Heart left ventricle (tissue), 16 donors: ENCODE results near the gene IL11. TPM values are rescaled to one million over a fixed set of nuclear protein-coding genes. Genes with fewer than 3 reads are reported as not detected.
A peak's percentile ranks its signal among the peaks of the same experiment; 100 is the strongest.

Source experiments
- ATAC-seq, 4 donors: fragments of 200-7000 bp; cut with Tn5 transposase; one replicate each; pipeline ENCODE4 v1.9.1; 2020 to 2022; ENCODE audit warnings: moderate library complexity in 4 of 4, mild to moderate bottlenecking in 3 of 4, moderate number of reproducible peaks in 1 of 4
- DNase-seq, 5 donors: peaks; one replicate each; pipeline ENCODE4 v3.0.0-alpha.2; 2020
- H3K27ac ChIP-seq, 12 donors: fragments of 200-600 bp; sonication (generic) in 4 of 12; one replicate each; pipeline versions ENCODE4 v1.5.0 to v1.8.0; 2016 to 2022; ENCODE audit warnings: mild to moderate bottlenecking in 2 of 12
- H3K27me3 ChIP-seq, 9 donors: fragments of 200-600 bp; sonication (generic) in 2 of 9; one replicate each; pipeline versions ENCODE4 v1.5.1 to v1.8.0; 2016 to 2022; ENCODE audit warnings: mild to moderate bottlenecking in 3 of 9
- H3K36me3 ChIP-seq, 9 donors: fragments of 200-600 bp; sonication (generic) in 2 of 9; one replicate each; pipeline versions ENCODE4 v1.5.0 to v1.8.0; 2018 to 2022; ENCODE audit warnings: mild to moderate bottlenecking in 2 of 9
- H3K4me1 ChIP-seq, 12 donors: fragments of 200-600 bp; sonication (generic) in 4 of 12; one replicate each; pipeline versions ENCODE4 v1.5.0 to v1.8.0; 2016 to 2022; ENCODE audit warnings: mild to moderate bottlenecking in 3 of 12
- H3K4me3 ChIP-seq, 12 donors: fragments of 200-600 bp; sonication (generic) in 4 of 12; one replicate each; pipeline versions ENCODE4 v1.5.0 to v1.8.0; 2017 to 2022; ENCODE audit warnings: mild to moderate bottlenecking in 9 of 12, moderate library complexity in 4 of 12
- H3K9me3 ChIP-seq, 12 donors: fragments of 200-600 bp; sonication (generic) in 4 of 12; one replicate each; pipeline versions ENCODE4 v1.5.0 to v1.8.0; 2016 to 2022; ENCODE audit warnings: mild to moderate bottlenecking in 1 of 12
- CTCF ChIP-seq, 12 donors: fragments of 200-600 bp; sonication (generic) in 4 of 12; IDR thresholded peaks; one replicate each; pipeline versions ENCODE4 v1.5.0 to v1.8.0; 2018 to 2022; ENCODE audit warnings: antibody characterized with exemption in 12 of 12, mild to moderate bottlenecking in 5 of 12
- POLR2A ChIP-seq, 2 donors: fragments of 450-650 bp; IDR thresholded peaks; one replicate each; pipeline ENCODE4 v1.6.1; 2017; ENCODE audit warnings: antibody characterized with exemption in 2 of 2, mild to moderate bottlenecking in 2 of 2, moderate library complexity in 2 of 2
- WGBS, 4 donors: extraction: QIAGEN DNeasy Blood & Tissue Kit in 2 of 4; methylation state at CpG; one replicate each; pipeline versions ENCODE4 v1.1.5 to v1.1.7; 2013 to 2018; 5-methylcytosine and 5-hydroxymethylcytosine counted together
- intact Hi-C, 10 donors: fragments of 100-400 bp; cut with DNase I; formaldehyde crosslinking; loops; one replicate each; pipeline versions ENCODE4 v1.11.1 to v1.14.2; 2022
- polyA plus RNA-seq, 2 donors: library from polyadenylated mRNA; stranded (reverse); fragments of 200-250 nt; gene quantifications; one replicate each; pipeline ENCODE4 v1.2.3, GENCODE V29; 2013
- total RNA-seq, 9 donors: library from RNA; depleted of rRNA in 2 of 9; stranded (reverse); fragments of >200 nt in 2 of 9; fragmentation: NEBNext Ultra II Directional in 3 of 9; extraction: Animal tissue kit (Norgen Biotek cat#: 25700) in 3 of 9; gene quantifications; one replicate each; pipeline versions ENCODE4 v1.1.0 to v1.2.4, GENCODE V29; 2016 to 2023
- donor health status: ischemic (EF 13 %, LVEDD 7.1; RV severe dilation, severe dysfunction).
- donor health status: healthy with polysubstance abuse.
- donor health status: DM: no; HTN: yes; CAD: no.
- donor health status: DM: no; HTN: no; CAD: no.
- donor health status: ischemic (EF 25% LVEDD 6.9; RV normal size, moderate dysfunction).
- donor health status: ischemic (EF 25% LVEDD 5.7; RV mildly dilated, moderate dysfunction).
- donor health status: healthy.
- donor health status: DM: yes; HTN: yes; CAD: no.
- donor health status: ischemic (EF 35%, LVEDD 5.7; RV mildly dilated, moderate dysfunction).
- donor health status: nonischemic (EF 11% LVEDD 7.7; RV severe dilation, severe dysfunction).
- donor health status: DM: yes; HTN: yes; CAD: no.
- donor health status: PGD.
- donor health status: ischemic (EF 29% LVEDD 5.4; RV normal size, mild dysfunction).
- donor health status: nonischemic (EF 23%, LVEDD 6.1; RV moderate dilation, normal function).

IL11 gene
- total and polyA plus RNA-seq, 11 donors, result 0.11 to 0.43 (median 0.25) TPM; not detected in 8

- no peak overlapping the region for H3K27ac ChIP-seq
- ATAC-seq (no peak), DNase-seq (no peak)
- peaks cover 0 to 2% (median 0%) of the 10 kb centered on the region in 12 donors for H3K9me3 ChIP-seq
- peaks cover 0 to 7% (median 0%) of the 10 kb centered on the region in 12 donors for H3K4me1 ChIP-seq
- peaks cover 0 to 6% (median 0%) of the 10 kb centered on the region in 9 donors for H3K36me3 ChIP-seq
- 79 to 85% (median 81%) methylated on average over 7 to 8 of the region's 8 CpGs for WGBS, 4 donors
- intact Hi-C loops, result no loop called here
- TF ChIP-seq POLR2A (IDR thresholded peaks at IDR 0.05) (no peak), CTCF (IDR thresholded peaks at IDR 0.05) (no peak)
- H3K27me3 ChIP-seq, result peaks cover 0 to 9% (median 0%) of the 10 kb centered on the region in 9 donors
- H3K4me3 ChIP-seq, result no peak overlapping the region
Observed at GRCh38 chr19:55320844-55321419, 49.3 kb downstream of the IL11 start.

GRCh38 chr19:55319785-55320184, 50.5 kb downstream of the IL11 start:
- Histone ChIP-seq H3K4me1 (peaks cover 0 to 7% (median 0%) of the 10 kb centered on the region in 12 donors), H3K36me3 (peaks cover 0 to 6% (median 0%) of the 10 kb centered on the region in 9 donors), H3K27ac (no peak overlapping the region), H3K9me3 (peaks cover 0 to 3% (median 0%) of the 10 kb centered on the region in 12 donors), H3K27me3 (peaks cover 0 to 9% (median 0%) of the 10 kb centered on the region in 9 donors), H3K4me3 (no peak overlapping the region)
- DNase-seq, result peak in 2 of 5 donors; percentile 61 to 66
- peak in 3 of 4 donors; percentile 75 to 88 (median 86) for ATAC-seq
- TF ChIP-seq POLR2A (IDR thresholded peaks at IDR 0.05) (no peak), CTCF (IDR thresholded peaks at IDR 0.05) (no peak)
- intact Hi-C loops, result no loop called here
- 9 to 18% (median 13%) methylated on average over 21 of the region's 21 CpGs for WGBS, 4 donors

GRCh38 chr19:55316646-55317045, 53.6 kb downstream of the IL11 start:
- Histone ChIP-seq H3K27me3 (peaks cover 0 to 9% (median 0%) of the 10 kb centered on the region in 9 donors), H3K4me3 (no peak overlapping the region), H3K9me3 (peaks cover 0 to 3% (median 0%) of the 10 kb centered on the region in 12 donors), H3K27ac (no peak overlapping the region), H3K36me3 (peaks cover 0 to 6% (median 0%) of the 10 kb centered on the region in 9 donors), H3K4me1 (no peaks in the 10 kb centered on the region)
- ATAC-seq (no peak), DNase-seq (no peak)
- intact Hi-C loops, result no loop called here
- TF ChIP-seq POLR2A (IDR thresholded peaks at IDR 0.05) (no peak), CTCF (IDR thresholded peaks at IDR 0.05) (no peak)
- WGBS, 4 donors, result 74 to 82% (median 79%) methylated on average over 8 of the region's 8 CpGs

- no peaks in the 10 kb centered on the region for H3K4me1 ChIP-seq
- H3K27me3 ChIP-seq, result peaks cover 0 to 9% (median 0%) of the 10 kb centered on the region in 9 donors
- H3K4me3 ChIP-seq, result no peak overlapping the region
- H3K9me3 ChIP-seq, result peaks cover 0 to 3% (median 0%) of the 10 kb centered on the region in 12 donors
- H3K36me3 ChIP-seq, result peaks cover 0 to 6% (median 0%) of the 10 kb centered on the region in 9 donors
- ATAC-seq (no peak), DNase-seq (no peak)
- intact Hi-C loops, result no loop called here
- no peak for TF ChIP-seq POLR2A (IDR thresholded peaks at IDR 0.05)
- no peak for TF ChIP-seq CTCF (IDR thresholded peaks at IDR 0.05)
- no peak overlapping the region for H3K27ac ChIP-seq
- WGBS, 4 donors, result 73 to 79% (median 78%) methylated on average over 13 of the region's 13 CpGs
Observed at GRCh38 chr19:55315956-55316525, 54.2 kb downstream of the IL11 start.
